Activated T-helper 2 cell treated with anti-CD3 and anti-CD28 coated beads, Interferon-gamma antibody, Interleukin-2, Interleukin-4, amounts not matched to agents 10 μg/mL and 5 μg/mL and 100 μg/mL, durations not matched to agents 14 hours and 24 hours and 36 hours (primary cell): ENCODE results near the gene KCNH6. TPM values are rescaled to one million over a fixed set of nuclear protein-coding genes. Genes with fewer than 3 reads are reported as not detected.

Experiments
- DNase-seq: peaks from one replicate; pipeline ENCODE4 v3.0.0; 2021; ENCODE audit warnings: low spot score
- H3K27ac Mint-ChIP-seq: one replicate; pipeline ENCODE4 v1.8.0; 2021; ENCODE audit warnings: mixed read lengths
- H3K27me3 Mint-ChIP-seq: one replicate; pipeline ENCODE4 v1.8.0; 2021; ENCODE audit warnings: low read depth, mixed read lengths
- H3K36me3 Mint-ChIP-seq: one replicate; pipeline ENCODE4 v1.8.0; 2021; ENCODE audit warnings: low read depth, mixed read lengths
- H3K4me1 Mint-ChIP-seq: one replicate; pipeline ENCODE4 v1.8.0; 2021; ENCODE audit warnings: low read depth, mixed read lengths
- H3K4me3 Mint-ChIP-seq: one replicate; pipeline ENCODE4 v1.8.0; 2021; ENCODE audit warnings: low read depth, mild to moderate bottlenecking, moderate library complexity, mixed read lengths
- H3K9me3 Mint-ChIP-seq: one replicate; pipeline ENCODE4 v1.8.0; 2021; ENCODE audit warnings: mixed read lengths
- intact Hi-C: fragments of 100-400 bp; cut with micrococcal nuclease; formaldehyde crosslinking; loops from one replicate; pipeline ENCODE4 v1.15.1; 2023
- total RNA-seq: library from RNA; stranded (reverse); gene quantifications from 2 replicates; pipeline ENCODE4 v1.2.3, GENCODE V29; 2022

Gene KCNH6
- total RNA-seq, 1 donor from 2014 or later = not detected

GRCh38 chr17:63491413-63491812 lies 31.7 kb upstream of the KCNH6 start:
- H3K4me1 Mint-ChIP-seq = no peaks in the 10 kb centered on the region
- intact Hi-C loops = no loop called here
- no peaks in the 10 kb centered on the region for H3K36me3 Mint-ChIP-seq
- H3K9me3 Mint-ChIP-seq = no peaks in the 10 kb centered on the region
- no peak overlapping the region for H3K27ac Mint-ChIP-seq
- DNase-seq = no peak
- no peak overlapping the region for H3K4me3 Mint-ChIP-seq
- H3K27me3 Mint-ChIP-seq = no peaks in the 10 kb centered on the region

- no peak overlapping the region for H3K4me3 Mint-ChIP-seq
- no peak overlapping the region for H3K27ac Mint-ChIP-seq
- H3K27me3 Mint-ChIP-seq = no peaks in the 10 kb centered on the region
- no peaks in the 10 kb centered on the region for H3K4me1 Mint-ChIP-seq
- no peaks in the 10 kb centered on the region for H3K36me3 Mint-ChIP-seq
- intact Hi-C loops = no loop called here
- DNase-seq = no peak
- H3K9me3 Mint-ChIP-seq = no peaks in the 10 kb centered on the region
These were observed 31.1 kb upstream of the KCNH6 start for GRCh38 chr17:63491977-63492618.

GRCh38 chr17:63492940-63493339 lies 30.2 kb upstream of the KCNH6 start:
- no peak for DNase-seq
- H3K4me3 Mint-ChIP-seq = no peak overlapping the region
- H3K36me3 Mint-ChIP-seq = no peaks in the 10 kb centered on the region
- H3K27me3 Mint-ChIP-seq = no peaks in the 10 kb centered on the region
- no peak overlapping the region for H3K27ac Mint-ChIP-seq
- no peaks in the 10 kb centered on the region for H3K4me1 Mint-ChIP-seq
- intact Hi-C loops = no loop called here
- no peaks in the 10 kb centered on the region for H3K9me3 Mint-ChIP-seq

- Mint-ChIP-seq H3K9me3 (no peaks in the 10 kb centered on the region), H3K4me3 (no peak overlapping the region), H3K4me1 (no peaks in the 10 kb centered on the region), H3K27ac (no peak overlapping the region), H3K27me3 (no peaks in the 10 kb centered on the region), H3K36me3 (no peaks in the 10 kb centered on the region)
- intact Hi-C loops = no loop called here
- DNase-seq = no peak
These were observed 29.7 kb upstream of the KCNH6 start for GRCh38 chr17:63493411-63493810.

GRCh38 chr17:63494300-63494928 lies 28.7 kb upstream of the KCNH6 start:
- Mint-ChIP-seq H3K4me3 (no peak overlapping the region), H3K9me3 (no peaks in the 10 kb centered on the region), H3K27ac (no peak overlapping the region), H3K27me3 (no peaks in the 10 kb centered on the region), H3K36me3 (no peaks in the 10 kb centered on the region), H3K4me1 (no peaks in the 10 kb centered on the region)
- DNase-seq = no peak
- intact Hi-C loops = no loop called here

- no peak overlapping the region for H3K27ac Mint-ChIP-seq
- no peaks in the 10 kb centered on the region for H3K9me3 Mint-ChIP-seq
- no peak for DNase-seq
- intact Hi-C loops = no loop called here
- peaks cover 2% of the 10 kb centered on the region for H3K27me3 Mint-ChIP-seq
- H3K36me3 Mint-ChIP-seq = no peaks in the 10 kb centered on the region
- H3K4me3 Mint-ChIP-seq = no peak overlapping the region
- no peaks in the 10 kb centered on the region for H3K4me1 Mint-ChIP-seq
These were observed 27.7 kb upstream of the KCNH6 start for GRCh38 chr17:63495491-63495890.

GRCh38 chr17:63496177-63496576 lies 27.0 kb upstream of the KCNH6 start:
- no peak for DNase-seq
- H3K9me3 Mint-ChIP-seq = no peaks in the 10 kb centered on the region
- no peaks in the 10 kb centered on the region for H3K4me1 Mint-ChIP-seq
- intact Hi-C loops = no loop called here
- no peak overlapping the region for H3K27ac Mint-ChIP-seq
- H3K27me3 Mint-ChIP-seq = peaks cover 5% of the 10 kb centered on the region
- H3K36me3 Mint-ChIP-seq = no peaks in the 10 kb centered on the region
- H3K4me3 Mint-ChIP-seq = no peak overlapping the region

GRCh38 chr17:63496663-63497400 lies 26.3 kb upstream of the KCNH6 start:
- H3K4me3 Mint-ChIP-seq = no peak overlapping the region
- peaks cover 10% of the 10 kb centered on the region for H3K27me3 Mint-ChIP-seq
- no peaks in the 10 kb centered on the region for H3K4me1 Mint-ChIP-seq
- no peak overlapping the region for H3K27ac Mint-ChIP-seq
- intact Hi-C loops = no loop called here
- no peaks in the 10 kb centered on the region for H3K36me3 Mint-ChIP-seq
- no peak for DNase-seq
- no peaks in the 10 kb centered on the region for H3K9me3 Mint-ChIP-seq

- Mint-ChIP-seq H3K27me3 (peaks cover 13% of the 10 kb centered on the region), H3K36me3 (no peaks in the 10 kb centered on the region), H3K4me1 (no peaks in the 10 kb centered on the region), H3K9me3 (no peaks in the 10 kb centered on the region), H3K4me3 (no peak overlapping the region), H3K27ac (no peak overlapping the region)
- intact Hi-C loops = no loop called here
- no peak for DNase-seq
These were observed 25.3 kb upstream of the KCNH6 start for GRCh38 chr17:63497708-63498483.

- intact Hi-C loops = no loop called here
These were observed 24.4 kb upstream of the KCNH6 start for GRCh38 chr17:63498626-63499195.

GRCh38 chr17:63500543-63501390 lies 22.4 kb upstream of the KCNH6 start:
- no peak for DNase-seq
- Mint-ChIP-seq H3K4me3 (no peak overlapping the region), H3K4me1 (no peaks in the 10 kb centered on the region), H3K27me3 (peaks cover 20% of the 10 kb centered on the region), H3K27ac (no peak overlapping the region), H3K9me3 (peaks cover 6% of the 10 kb centered on the region), H3K36me3 (no peaks in the 10 kb centered on the region)
- intact Hi-C loops = no loop called here

More at GRCh38 chr17:63498626-63499195, 24.4 kb upstream of the KCNH6 start:
- no peaks in the 10 kb centered on the region for H3K9me3 Mint-ChIP-seq
- H3K4me3 Mint-ChIP-seq = no peak overlapping the region
- no peak overlapping the region for H3K27ac Mint-ChIP-seq
- no peaks in the 10 kb centered on the region for H3K36me3 Mint-ChIP-seq
- H3K27me3 Mint-ChIP-seq = peaks cover 20% of the 10 kb centered on the region
- H3K4me1 Mint-ChIP-seq = no peaks in the 10 kb centered on the region
- no peak for DNase-seq

- intact Hi-C loops = no loop called here
- Mint-ChIP-seq H3K4me1 (no peaks in the 10 kb centered on the region), H3K36me3 (no peaks in the 10 kb centered on the region), H3K27ac (no peak overlapping the region), H3K4me3 (no peak overlapping the region), H3K27me3 (peaks cover 20% of the 10 kb centered on the region), H3K9me3 (peaks cover 18% of the 10 kb centered on the region)
- no peak for DNase-seq
These were observed 19.8 kb upstream of the KCNH6 start for GRCh38 chr17:63503341-63503705.
